ENCODE results near the gene PDE3A. TPM values are rescaled to one million over a fixed set of nuclear protein-coding genes. Genes with fewer than 3 reads are reported as not detected.

PDE3A gene
- total and polyA plus RNA-seq, 2 of the 4 experiments (the other 2 are of a cell fraction), result 0.09 to 0.18 TPM

DNA sequence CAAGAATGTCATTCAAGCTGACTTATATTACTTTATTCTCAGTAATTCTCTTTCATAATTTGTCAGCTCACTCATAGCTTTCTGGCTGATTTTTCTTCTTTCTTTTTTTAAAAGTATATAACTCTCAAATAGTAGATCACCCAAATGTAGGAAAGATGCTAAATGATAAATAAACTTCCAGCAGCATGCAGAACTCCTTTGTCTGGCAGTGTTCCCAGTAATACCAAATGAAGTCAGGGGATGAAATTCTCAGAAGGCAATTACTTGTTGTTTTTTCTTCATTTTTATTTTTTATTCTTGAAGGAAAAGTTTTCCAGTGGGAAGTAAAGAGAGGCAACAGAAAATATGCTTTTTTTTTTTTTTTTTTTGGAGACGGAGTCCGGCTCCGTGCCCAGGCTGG is 193.5 kb downstream of the PDE3A start:
- no peak overlapping the region for H3K14ac ChIP-seq (replicated peaks; ENCODE audit: low read depth, low read length)
- no peak overlapping the region for H4K8ac ChIP-seq (ENCODE audit: low read depth in 2 of 2, low read length in 2 of 2)
- H2BK15ac ChIP-seq (ENCODE audit: low read depth, low read length), result no peak overlapping the region
- no peaks in the 10 kb centered on the region for H4K20me1 ChIP-seq (ENCODE audit: insufficient read depth, low read length)
- no peak overlapping the region for H4K5ac ChIP-seq (ENCODE audit: low read depth, low read length)
- H3K9me1 ChIP-seq (ENCODE audit: insufficient read depth, low read length), result no peaks in the 10 kb centered on the region
- H3K18ac ChIP-seq (ENCODE audit: low read depth, low read length), result no peak overlapping the region
- no peaks in the 10 kb centered on the region for H3K27me3 ChIP-seq (ENCODE audit: control insufficient read depth, insufficient read depth, low read length)
- no peak overlapping the region for H3K27ac ChIP-seq (ENCODE audit: insufficient read depth, low read length)
- in situ Hi-C loops (cut with MboI; ENCODE audit: low sequenced_read_pairs) (no loop called here), intact Hi-C loops (cut with micrococcal nuclease) (no loop called here), dilution Hi-C loops (cut with HindIII; ENCODE audit: low sequenced_read_pairs, unreplicated experiment) (no loop called here)
- H3K4me1 ChIP-seq (ENCODE audit: control insufficient read depth, insufficient read depth, low read length), result no peaks in the 10 kb centered on the region
- POLR2A ChIA-PET (ENCODE audit: unreplicated experiment), result no interaction called here
- no peak overlapping the region for H3K56ac ChIP-seq (ENCODE audit: extremely low read depth, insufficient read depth, low read length)
- CTCF ChIA-PET, result no interaction called here
- no peak overlapping the region for H3K4ac ChIP-seq (ENCODE audit: low read depth, low read length)
- peak; percentile 25 for DNase-seq
- H3K36me3 ChIP-seq (ENCODE audit: control insufficient read depth, insufficient read depth, low read length), result no peaks in the 10 kb centered on the region
- no peak overlapping the region for H4K91ac ChIP-seq (ENCODE audit: insufficient read depth, low read depth, low read length)
- H3K4me3 ChIP-seq (ENCODE audit: insufficient read depth, low read depth, low read length), result no peak overlapping the region
- no peak overlapping the region for H2AFZ ChIP-seq (replicated peaks; ENCODE audit: low read length, poor library complexity)
- no peaks in the 10 kb centered on the region for H3K9me3 ChIP-seq (ENCODE audit: control insufficient read depth, insufficient read depth, low read length)
- no peak overlapping the region for H2BK5ac ChIP-seq (ENCODE audit: low read depth, low read length, poor library complexity, severe bottlenecking)
- H2BK20ac ChIP-seq (ENCODE audit: low read depth, low read length), result no peak overlapping the region
- TF ChIP-seq BHLHE40 (IDR thresholded peaks at IDR 0.05; ENCODE audit: low read depth, low read length), result no peak
- WGBS, 2 experiments (ENCODE audit: extremely low coverage in 2 of 2, insufficient read length in 1 of 2), result no CpG with 5 or more reads among the region's 3 CpGs
- no TSS peak for BruUV-seq (replicated peaks)
- no peak overlapping the region for H2BK120ac ChIP-seq (ENCODE audit: low read depth, low read length)
- ATAC-seq (ENCODE audit: low read depth), result no peak
- no peak overlapping the region for H3K23ac ChIP-seq (ENCODE audit: low read depth, low read length)
- no peaks in the 10 kb centered on the region for H3K79me1 ChIP-seq (ENCODE audit: low read depth in 1 of 2, low read length in 2 of 2)
- H3K9ac ChIP-seq (ENCODE audit: low read depth, low read length), result no peak overlapping the region
- no peak overlapping the region for H2AK9ac ChIP-seq (replicated peaks; ENCODE audit: low read depth, low read length, poor library complexity)
- H2AK5ac ChIP-seq (ENCODE audit: low read depth, low read length), result no peak overlapping the region
- no peak overlapping the region for H3K4me2 ChIP-seq (ENCODE audit: low read depth, low read length)

Measured in IMR-90 (cell line).